Nephron progenitor cell (in vitro differentiated cells): Measurements from ENCODE around the gene CACNA1D.

Experiments used
- DNase-seq: peaks from one replicate; pipeline ENCODE4 v3.0.0; 2021
- H3K27ac Mint-ChIP-seq: 2 replicates; pipeline ENCODE4 v1.8.0; 2021; ENCODE audit warnings: mild to moderate bottlenecking, moderate library complexity, mixed read lengths
- H3K27me3 Mint-ChIP-seq: 2 replicates; pipeline ENCODE4 v1.8.0; 2021; ENCODE audit warnings: mild to moderate bottlenecking, low read depth, mixed read lengths; ENCODE audit not compliant: poor library complexity
- H3K36me3 Mint-ChIP-seq: 2 replicates; pipeline ENCODE4 v1.8.0; 2021; ENCODE audit warnings: low read depth, mixed read lengths
- H3K4me1 Mint-ChIP-seq: 2 replicates; pipeline ENCODE4 v1.8.0; 2021; ENCODE audit warnings: mixed read lengths
- H3K4me3 Mint-ChIP-seq: 2 replicates; pipeline ENCODE4 v1.8.0; 2021; ENCODE audit warnings: mild to moderate bottlenecking, moderate library complexity, mixed read lengths
- H3K9me3 Mint-ChIP-seq: 2 replicates; pipeline ENCODE4 v1.8.0; 2021; ENCODE audit warnings: mild to moderate bottlenecking, moderate library complexity, mixed read lengths
- CTCF ChIP-seq: fragments of 200-600 bp; sonication (generic); IDR thresholded peaks from 2 replicates; pipeline ENCODE4 v1.5.0; 2021; ENCODE audit warnings: antibody characterized with exemption

CACNA1D gene

GRCh38 chr3:53780806-53781205, 286.4 kb downstream of the CACNA1D start:
- Mint-ChIP-seq H3K36me3 (no peaks in the 10 kb centered on the region), H3K27ac (no peak overlapping the region), H3K9me3 (no peaks in the 10 kb centered on the region), H3K4me1 (peaks cover 15% of the 10 kb centered on the region), H3K4me3 (no peak overlapping the region), H3K27me3 (peaks cover 4% of the 10 kb centered on the region)
- DNase-seq = no peak
- no peak for TF ChIP-seq CTCF

GRCh38 chr3:53787016-53787415, 292.6 kb downstream of the CACNA1D start:
- Mint-ChIP-seq H3K9me3 (no peaks in the 10 kb centered on the region), H3K27me3 (peaks cover 16% of the 10 kb centered on the region), H3K4me3 (no peak overlapping the region), H3K4me1 (no peaks in the 10 kb centered on the region), H3K27ac (no peak overlapping the region), H3K36me3 (no peaks in the 10 kb centered on the region)
- no peak for TF ChIP-seq CTCF
- DNase-seq = no peak

- DNase-seq = no peak
- no peak for TF ChIP-seq CTCF
- Mint-ChIP-seq H3K9me3 (no peaks in the 10 kb centered on the region), H3K4me1 (no peaks in the 10 kb centered on the region), H3K27ac (no peak overlapping the region), H3K27me3 (peaks cover 19% of the 10 kb centered on the region), H3K36me3 (no peaks in the 10 kb centered on the region), H3K4me3 (no peak overlapping the region)
Observed at GRCh38 chr3:53788038-53788437, 293.6 kb downstream of the CACNA1D start.

- no peaks in the 10 kb centered on the region for H3K36me3 Mint-ChIP-seq
- no peak overlapping the region for H3K4me3 Mint-ChIP-seq
- H3K9me3 Mint-ChIP-seq = no peaks in the 10 kb centered on the region
- H3K27ac Mint-ChIP-seq = no peak overlapping the region
- peaks cover 19% of the 10 kb centered on the region for H3K27me3 Mint-ChIP-seq
- no peaks in the 10 kb centered on the region for H3K4me1 Mint-ChIP-seq
- TF ChIP-seq CTCF = no peak
- DNase-seq = no peak
Observed at GRCh38 chr3:53789459-53789858, 295.0 kb downstream of the CACNA1D start.

- no peak for DNase-seq
- H3K4me1 Mint-ChIP-seq = no peaks in the 10 kb centered on the region
- no peak overlapping the region for H3K27ac Mint-ChIP-seq
- no peak overlapping the region for H3K4me3 Mint-ChIP-seq
- no peaks in the 10 kb centered on the region for H3K9me3 Mint-ChIP-seq
- TF ChIP-seq CTCF = no peak
- no peaks in the 10 kb centered on the region for H3K36me3 Mint-ChIP-seq
- peaks cover 19% of the 10 kb centered on the region for H3K27me3 Mint-ChIP-seq
Observed at GRCh38 chr3:53790470-53790869, 296.1 kb downstream of the CACNA1D start.

- Mint-ChIP-seq H3K4me1 (no peaks in the 10 kb centered on the region), H3K36me3 (no peaks in the 10 kb centered on the region), H3K27me3 (peaks cover 19% of the 10 kb centered on the region), H3K27ac (no peak overlapping the region), H3K4me3 (no peak overlapping the region), H3K9me3 (no peaks in the 10 kb centered on the region)
- TF ChIP-seq CTCF = no peak
- DNase-seq = no peak
Observed at GRCh38 chr3:53791317-53791716, 296.9 kb downstream of the CACNA1D start.
